NCI-H2081 (cell line): Measurements from ENCODE around the gene BRD3OS.
A peak's percentile ranks its signal among the peaks of the same experiment; 100 is the strongest.
"Not testable (repeated sequence)": the region's sequence is repeated elsewhere in the genome, so short reads cannot be mapped to it uniquely, and the experiment has no call there.

Source experiments
- DNase-seq, 2 experiments: peaks; one replicate each; lab custom pipeline; 2025; lab: John Stamatoyannopoulos, UW

Gene BRD3OS

GRCh38 chr9:134063571-134064450, 38.5 kb downstream of the BRD3OS start:
- no peak for DNase-seq

DNA sequence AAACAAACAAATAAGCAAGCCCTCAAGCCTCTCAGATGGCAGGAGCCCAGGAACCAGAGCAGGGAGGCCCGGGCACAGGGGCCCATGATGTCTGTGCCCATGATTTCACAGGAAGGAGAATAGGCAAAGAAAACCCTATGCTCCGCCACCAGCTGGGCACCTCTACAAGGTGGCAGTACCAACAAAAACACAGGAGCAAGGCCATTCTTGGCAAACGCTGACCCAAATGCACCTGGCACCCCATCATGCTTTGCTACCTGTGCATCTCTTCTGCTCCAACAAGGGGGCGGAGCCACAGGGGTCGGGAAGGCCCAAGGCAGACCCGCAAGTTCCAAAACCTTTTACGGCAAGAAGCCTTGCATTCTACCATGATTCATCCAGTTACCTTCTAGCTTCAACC, 39.4 kb downstream of the BRD3OS start:
- DNase-seq, result no peak

GRCh38 chr9:134065612-134066419, 40.5 kb downstream of the BRD3OS start:
- no peak for DNase-seq

DNA sequence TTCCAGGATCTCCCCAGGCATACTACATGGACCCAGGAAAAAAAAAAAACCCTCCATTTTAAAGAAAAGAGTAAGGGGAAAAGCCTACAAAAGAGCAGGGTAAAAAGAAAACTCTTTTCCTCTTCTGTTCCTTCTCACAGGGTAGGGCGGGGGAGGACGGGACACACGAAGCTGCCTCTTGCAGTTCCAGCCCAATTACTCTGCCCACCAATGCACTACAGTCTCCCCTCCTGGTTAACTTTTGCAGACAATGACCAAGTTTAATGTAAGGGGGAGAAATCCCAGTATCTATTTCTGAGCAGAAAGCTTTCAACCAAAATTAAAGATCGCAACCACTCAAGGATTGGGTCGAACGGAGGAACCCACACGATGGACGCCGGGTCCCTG, 41.2 kb downstream of the BRD3OS start:
- DNase-seq, result no peak

GRCh38 chr9:134066913-134067851, 41.9 kb downstream of the BRD3OS start:
- DNase-seq, result peak in 1 of 2 experiments; percentile 49

GRCh38 chr9:134067904-134068743, 42.8 kb downstream of the BRD3OS start, which contains the start of gene BRD3:
BRD3 (minus strand) TSS chr9:134068026; CDS start chr9:134053477, 14,549 bp downstream.
- peak; percentile 85 to 92 for DNase-seq

GRCh38 chr9:134068744-134069479, 43.6 kb downstream of the BRD3OS start:
- DNase-seq, result no peak

GRCh38 chr9:134069480-134070399, 44.5 kb downstream of the BRD3OS start:
- no peak for DNase-seq

DNA sequence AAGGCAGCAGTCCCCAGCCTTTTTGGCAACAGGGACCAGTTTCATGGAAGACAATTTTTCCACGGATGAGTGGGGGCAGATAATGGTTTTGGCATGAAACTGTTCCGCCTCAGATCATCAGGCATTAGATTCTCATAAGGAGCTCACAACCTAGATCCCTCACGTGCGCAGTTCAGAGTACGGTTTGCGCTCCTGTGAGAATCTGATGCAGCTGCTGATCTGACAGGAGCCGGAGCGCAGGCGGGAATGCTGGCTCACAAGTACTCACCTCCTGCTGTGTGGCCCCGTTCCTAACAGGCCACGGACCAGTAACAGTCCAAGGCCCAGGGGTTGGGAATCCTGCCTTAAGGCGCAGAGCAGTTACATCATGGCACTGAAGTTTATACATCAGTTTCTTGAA, 45.9 kb downstream of the BRD3OS start:
- DNase-seq, result no peak

GRCh38 chr9:134072683-134073082, 47.4 kb downstream of the BRD3OS start:
- DNase-seq, result not testable (repeated sequence)

GRCh38 chr9:134073500-134073899, 48.2 kb downstream of the BRD3OS start:
- no peak for DNase-seq

GRCh38 chr9:134075689-134076088, 50.4 kb downstream of the BRD3OS start:
- not testable (repeated sequence) for DNase-seq

- no peak for DNase-seq
These were observed 51.4 kb downstream of the BRD3OS start for GRCh38 chr9:134076644-134077043.
